Kidney epithelial cell (primary cell): ENCODE measurements around the gene UPK2. TPM values are rescaled to one million over a fixed set of nuclear protein-coding genes. Genes with fewer than 3 reads are reported as not detected.

Experiments
- DNase-seq: peaks from one replicate; pipeline ENCODE4 v3.0.0-alpha.2; 2010; ENCODE audit warnings: low read depth
- H3K27me3 ChIP-seq: 2 replicates; pipeline ENCODE4 v1.6.0; 2011; ENCODE audit warnings: low read length; ENCODE audit not compliant: control insufficient read depth, insufficient read depth
- H3K36me3 ChIP-seq: 2 replicates; pipeline ENCODE4 v1.5.1; 2011; ENCODE audit warnings: low read length; ENCODE audit not compliant: control insufficient read depth, insufficient read depth
- H3K4me3 ChIP-seq: 2 replicates; pipeline ENCODE4 v1.5.1; 2011; ENCODE audit warnings: low read depth, mild to moderate bottlenecking, control low read depth, low read length
- CTCF ChIP-seq: IDR thresholded peaks from 2 replicates; pipeline ENCODE4 v1.5.1; 2011; ENCODE audit warnings: mild to moderate bottlenecking, moderate library complexity, low read length, control low read depth, inconsistent platforms; ENCODE audit not compliant: insufficient read depth, poor library complexity, severe bottlenecking
- total RNA-seq: library from RNA; depleted of rRNA; stranded (reverse); fragments of >200 nt; gene quantifications from 2 replicates; pipeline ENCODE4 v1.2.3, GENCODE V29; 2015

UPK2 gene
- total RNA-seq, 1 donor from 2014 or later = 0.25 TPM

- TF ChIP-seq CTCF = no peak
- no peaks in the 10 kb centered on the region for H3K36me3 ChIP-seq
- no peaks in the 10 kb centered on the region for H3K27me3 ChIP-seq
- DNase-seq = no peak
- H3K4me3 ChIP-seq = no peak overlapping the region
Measured at GRCh38 chr11:118914178-118914918, 41.8 kb upstream of the UPK2 start.

- TF ChIP-seq CTCF = no peak
- no peak for DNase-seq
- H3K36me3 ChIP-seq = no peaks in the 10 kb centered on the region
- H3K27me3 ChIP-seq = no peaks in the 10 kb centered on the region
- H3K4me3 ChIP-seq = no peak overlapping the region
Measured at GRCh38 chr11:118914987-118915386, 41.1 kb upstream of the UPK2 start.

- no peak for TF ChIP-seq CTCF
- no peaks in the 10 kb centered on the region for H3K27me3 ChIP-seq
- no peak for DNase-seq
Measured at GRCh38 chr11:118915396-118915795, 40.7 kb upstream of the UPK2 start.

GRCh38 chr11:118915941-118916841, 39.9 kb upstream of the UPK2 start:
- H3K4me3 ChIP-seq = no peak overlapping the region

More at GRCh38 chr11:118915396-118915795, 40.7 kb upstream of the UPK2 start:
- H3K36me3 ChIP-seq = no peaks in the 10 kb centered on the region
- H3K4me3 ChIP-seq = no peak overlapping the region

GRCh38 chr11:118916842-118917388, 39.2 kb upstream of the UPK2 start:
- TF ChIP-seq CTCF = no peak
- Histone ChIP-seq H3K36me3 (no peaks in the 10 kb centered on the region), H3K27me3 (no peaks in the 10 kb centered on the region), H3K4me3 (no peak overlapping the region)
- no peak for DNase-seq

More at GRCh38 chr11:118915941-118916841, 39.9 kb upstream of the UPK2 start:
- no peaks in the 10 kb centered on the region for H3K36me3 ChIP-seq
- no peak for DNase-seq
- no peaks in the 10 kb centered on the region for H3K27me3 ChIP-seq
- TF ChIP-seq CTCF = no peak
